ENCODE data around the gene LETMD1. TPM values are rescaled to one million over a fixed set of nuclear protein-coding genes. Genes with fewer than 3 reads are reported as not detected.
A peak's percentile ranks its signal among the peaks of the same experiment; 100 is the strongest.

LETMD1 gene
- polyA plus RNA-seq, 2 of the 4 experiments (the other 2 are of a cell fraction) = 29.6 to 72.9 TPM

DNA sequence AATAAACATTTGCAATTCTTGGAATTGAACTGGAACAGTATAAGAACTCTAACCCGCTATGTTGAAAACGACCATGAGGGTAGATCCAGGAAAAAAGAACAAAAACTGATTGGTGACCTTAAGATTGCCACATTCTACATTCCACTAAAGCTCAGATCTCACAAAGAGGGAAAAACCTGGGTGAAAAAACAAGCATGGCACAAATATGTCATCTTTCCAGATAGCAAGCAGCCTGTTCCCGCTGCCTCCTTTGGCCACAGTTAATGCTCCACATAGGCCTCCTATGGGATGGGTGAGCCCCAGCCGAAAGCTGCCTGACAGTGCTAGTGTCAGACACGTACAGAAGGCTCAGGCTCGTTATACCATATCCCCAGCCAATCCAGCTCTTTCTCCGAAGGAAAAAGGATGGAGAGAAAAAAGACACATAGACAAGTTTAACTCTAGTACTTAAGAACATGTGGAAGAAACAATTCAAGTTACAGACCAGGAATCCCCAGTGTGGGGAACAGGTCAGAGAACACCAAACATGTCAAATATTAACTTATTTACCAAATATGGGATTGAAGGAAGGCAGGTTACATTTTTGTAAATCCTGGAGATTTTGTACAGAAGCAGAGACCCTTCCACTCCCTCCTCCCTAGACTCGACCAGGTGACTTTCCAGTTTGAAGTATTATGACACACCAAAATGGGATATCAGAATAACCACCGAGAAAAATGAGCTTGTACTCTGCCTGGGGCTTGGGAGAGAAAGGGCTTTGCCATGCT lies 14.7 kb downstream of the LETMD1 start:
- no peak overlapping the region for H3K27ac ChIP-seq
- WGBS (ENCODE audit: missing lambda C conversion rate) = 76% methylated on average over 9 of the region's 9 CpGs
- ChIA-PET POLR2A (interaction anchor here (0.9 to 1.5 kb wide), 2 partner anchors 14 to 176 kb away, joined by 3 read pairs; partner anchors contain the start of genes DAZAP2 and LETMD1), CTCF (interaction anchor here (0.6 to 1.9 kb wide), 4 partner anchors 15 to 289 kb away, joined by 3 to 6 read pairs (median 4); no protein-coding TSS in a partner anchor)
- DNase-seq (ENCODE audit: low read depth in 1 of 2, low spot score in 1 of 2) = no peak
- no peak for FAIRE-seq
- H3K4me1 ChIP-seq = peaks cover 3% of the 10 kb centered on the region; the same call in 1 of the 3 replicates
- no peaks in the 10 kb centered on the region for H3K9me3 ChIP-seq
- ATAC-seq = no peak; a peak in 1 of 6 replicates
- no peak overlapping the region for H3K4me2 ChIP-seq
- no peak overlapping the region for H3K4me3 ChIP-seq
- TF ChIP-seq CBX8 (IDR thresholded peaks at IDR 0.05) (no peak), HOXB5 (CRISPR knock-in tag; IDR thresholded peaks at IDR 0.05) (no peak), JUN (IDR thresholded peaks at IDR 0.05) (0 out of 5 replicates have a peak, but pooled peaks have one; percentile 19 to 20)

DNA sequence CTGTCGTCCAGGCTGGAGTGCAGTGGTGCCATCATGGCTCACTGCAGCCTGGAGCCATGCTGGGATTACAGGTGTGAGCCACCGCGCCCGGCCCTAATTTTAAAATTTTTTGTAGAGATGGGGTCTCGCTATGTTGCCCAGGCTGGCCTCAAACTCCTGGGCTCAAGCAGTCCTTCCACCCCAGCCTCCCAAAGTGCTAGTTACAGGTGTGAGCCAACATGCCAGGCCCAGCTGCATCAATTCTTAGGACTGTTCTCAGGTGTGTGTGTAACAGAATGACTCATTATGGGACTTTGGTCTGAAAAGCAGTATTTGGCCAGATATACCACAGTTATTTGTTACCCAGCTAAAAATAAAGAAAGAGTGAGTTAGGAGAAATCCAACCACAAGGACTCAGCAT lies 17.4 kb downstream of the LETMD1 start:
- peaks cover 3% of the 10 kb centered on the region; the same call in 2 of the 3 replicates for H3K4me1 ChIP-seq
- CTCF ChIA-PET = no interaction called here
- no peak overlapping the region for H3K27ac ChIP-seq
- no peak for TF ChIP-seq HDAC2 (IDR thresholded peaks at IDR 0.05)
- TF ChIP-seq, protein P1, sequence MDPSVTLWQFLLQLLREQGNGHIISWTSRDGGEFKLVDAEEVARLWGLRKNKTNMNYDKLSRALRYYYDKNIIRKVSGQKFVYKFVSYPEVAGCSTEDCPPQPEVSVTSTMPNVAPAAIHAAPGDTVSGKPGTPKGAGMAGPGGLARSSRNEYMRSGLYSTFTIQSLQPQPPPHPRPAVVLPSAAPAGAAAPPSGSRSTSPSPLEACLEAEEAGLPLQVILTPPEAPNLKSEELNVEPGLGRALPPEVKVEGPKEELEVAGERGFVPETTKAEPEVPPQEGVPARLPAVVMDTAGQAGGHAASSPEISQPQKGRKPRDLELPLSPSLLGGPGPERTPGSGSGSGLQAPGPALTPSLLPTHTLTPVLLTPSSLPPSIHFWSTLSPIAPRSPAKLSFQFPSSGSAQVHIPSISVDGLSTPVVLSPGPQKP (IDR thresholded peaks at IDR 0.05; ENCODE audit: low read depth, low read length) = no peak
- TF ChIP-seq, protein P2, sequence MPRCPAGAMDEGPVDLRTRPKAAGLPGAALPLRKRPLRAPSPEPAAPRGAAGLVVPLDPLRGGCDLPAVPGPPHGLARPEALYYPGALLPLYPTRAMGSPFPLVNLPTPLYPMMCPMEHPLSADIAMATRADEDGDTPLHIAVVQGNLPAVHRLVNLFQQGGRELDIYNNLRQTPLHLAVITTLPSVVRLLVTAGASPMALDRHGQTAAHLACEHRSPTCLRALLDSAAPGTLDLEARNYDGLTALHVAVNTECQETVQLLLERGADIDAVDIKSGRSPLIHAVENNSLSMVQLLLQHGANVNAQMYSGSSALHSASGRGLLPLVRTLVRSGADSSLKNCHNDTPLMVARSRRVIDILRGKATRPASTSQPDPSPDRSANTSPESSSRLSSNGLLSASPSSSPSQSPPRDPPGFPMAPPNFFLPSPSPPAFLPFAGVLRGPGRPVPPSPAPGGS (IDR thresholded peaks at IDR 0.05) = no peak
- TF ChIP-seq PHF8 (IDR thresholded peaks at IDR 0.05; ENCODE audit: borderline replicate concordance, low read depth) = no peak
- TF ChIP-seq NR3C1 (IDR thresholded peaks at IDR 0.05) = no peak
- no peak for TF ChIP-seq HOXA7 (CRISPR knock-in tag; IDR thresholded peaks at IDR 0.05)
- no peak for TF ChIP-seq POLR2A (IDR thresholded peaks at IDR 0.05; ENCODE audit: low read length)
- TF ChIP-seq MAFK (IDR thresholded peaks at IDR 0.05; ENCODE audit: partially characterized antibody) = no peak
- no peak for TF ChIP-seq RAD21 (conservative IDR thresholded peaks at IDR 0.05 in 1 of 2, IDR thresholded peaks at IDR 0.05 in 1 of 2)
- no peak for TF ChIP-seq EP300 (IDR thresholded peaks at IDR 0.05)
- TF ChIP-seq ZSCAN20 (CRISPR knock-in tag; IDR thresholded peaks at IDR 0.05) = no peak
- TF ChIP-seq RARB (CRISPR knock-in tag; IDR thresholded peaks at IDR 0.05) = no peak
- TF ChIP-seq CHD4 (IDR thresholded peaks at IDR 0.05; ENCODE audit: borderline replicate concordance) = no peak
- TF ChIP-seq, protein P3, sequence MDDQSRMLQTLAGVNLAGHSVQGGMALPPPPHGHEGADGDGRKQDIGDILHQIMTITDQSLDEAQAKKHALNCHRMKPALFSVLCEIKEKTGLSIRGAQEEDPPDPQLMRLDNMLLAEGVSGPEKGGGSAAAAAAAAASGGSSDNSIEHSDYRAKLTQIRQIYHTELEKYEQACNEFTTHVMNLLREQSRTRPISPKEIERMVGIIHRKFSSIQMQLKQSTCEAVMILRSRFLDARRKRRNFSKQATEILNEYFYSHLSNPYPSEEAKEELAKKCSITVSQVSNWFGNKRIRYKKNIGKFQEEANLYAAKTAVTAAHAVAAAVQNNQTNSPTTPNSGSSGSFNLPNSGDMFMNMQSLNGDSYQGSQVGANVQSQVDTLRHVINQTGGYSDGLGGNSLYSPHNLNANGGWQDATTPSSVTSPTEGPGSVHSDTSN (IDR thresholded peaks at IDR 0.05) = no peak
- no peak for TF ChIP-seq MAZ (IDR thresholded peaks at IDR 0.05; ENCODE audit: borderline replicate concordance, low read depth, low read length)
- no peak overlapping the region for H3K4me2 ChIP-seq
- ATAC-seq (no peak), FAIRE-seq (no peak), DNase-seq (ENCODE audit: low read depth in 1 of 2, low spot score in 1 of 2) (no peak)
- WGBS (ENCODE audit: missing lambda C conversion rate) = 89% methylated on average over 5 of the region's 5 CpGs
- no peaks in the 10 kb centered on the region for H3K9me3 ChIP-seq
- POLR2A ChIA-PET = no interaction called here
- H3K4me3 ChIP-seq = no peak overlapping the region

DNA sequence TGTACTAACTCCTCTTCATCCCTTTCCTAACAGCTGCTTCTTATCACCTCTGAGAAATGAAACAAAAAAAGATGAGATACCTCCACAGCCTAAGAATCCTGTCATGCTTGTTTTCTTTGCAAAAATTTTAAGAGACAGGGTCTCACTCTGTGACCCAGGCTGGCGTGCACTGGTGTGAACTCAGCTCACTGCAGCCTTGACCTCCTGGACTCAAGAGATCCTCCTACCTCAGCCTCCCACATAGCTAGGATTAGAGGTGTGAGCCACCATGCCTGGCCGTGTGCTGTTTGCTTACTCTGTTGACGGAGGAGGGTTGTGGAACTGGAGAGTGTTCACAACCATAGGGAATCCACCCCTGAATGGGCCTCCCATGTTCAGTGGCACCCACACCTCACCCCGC lies 19.1 kb downstream of the LETMD1 start:
- WGBS (ENCODE audit: missing lambda C conversion rate) = 88% methylated on average over 4 of the region's 4 CpGs
- Histone ChIP-seq H3K4me2 (no peak overlapping the region), H3K4me1 (peaks cover 3% of the 10 kb centered on the region; the same call in 2 of the 3 replicates), H3K4me3 (no peak overlapping the region), H3K9me3 (no peaks in the 10 kb centered on the region), H3K27ac (no peak overlapping the region)
- ChIA-PET CTCF (no interaction called here), POLR2A (interaction anchor here (1.4 kb wide), 1 partner anchor 16 kb away, joined by 6 read pairs; the partner anchor contains the start of gene CSRNP2)
- ATAC-seq (no peak), DNase-seq (ENCODE audit: low read depth in 1 of 2, low spot score in 1 of 2) (no peak), FAIRE-seq (no peak)
- TF ChIP-seq HOXB5 (CRISPR knock-in tag; IDR thresholded peaks at IDR 0.05) (no peak), RARB (CRISPR knock-in tag; IDR thresholded peaks at IDR 0.05) (no peak), HDAC2 (IDR thresholded peaks at IDR 0.05) (no peak), FOXS1 (CRISPR knock-in tag; IDR thresholded peaks at IDR 0.05) (no peak), CHD2 (IDR thresholded peaks at IDR 0.05; ENCODE audit: low read length, partially characterized antibody) (no peak), NFE2L2 (conservative IDR thresholded peaks at IDR 0.05; ENCODE audit: low read length) (no peak), SMC3 (IDR thresholded peaks at IDR 0.05) (no peak), FOSL2 (IDR thresholded peaks at IDR 0.05) (no peak), FOSL2 (CRISPR knock-in tag; IDR thresholded peaks at IDR 0.05) (no peak), KDM1A (IDR thresholded peaks at IDR 0.05; ENCODE audit: low read depth) (no peak), SREBF2 (IDR thresholded peaks at IDR 0.05) (no peak), JUNB (IDR thresholded peaks at IDR 0.05) (no peak), CBX8 (IDR thresholded peaks at IDR 0.05) (no peak), HOXA7 (CRISPR knock-in tag; IDR thresholded peaks at IDR 0.05) (no peak), RNF2 (IDR thresholded peaks at IDR 0.05; ENCODE audit: borderline replicate concordance, low read depth) (no peak)
- TF ChIP-seq, protein P4, sequence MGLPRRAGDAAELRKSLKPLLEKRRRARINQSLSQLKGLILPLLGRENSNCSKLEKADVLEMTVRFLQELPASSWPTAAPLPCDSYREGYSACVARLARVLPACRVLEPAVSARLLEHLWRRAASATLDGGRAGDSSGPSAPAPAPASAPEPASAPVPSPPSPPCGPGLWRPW (IDR thresholded peaks at IDR 0.05) = no peak
